GM23338 (cell line): Measurements from ENCODE around the gene DGLUCY. TPM values are rescaled to one million over a fixed set of nuclear protein-coding genes. Genes with fewer than 3 reads are reported as not detected.

Experiments
- ATAC-seq: fragments of 200-7000 bp; cut with Tn5 transposase; 3 replicates; pipeline ENCODE4 v1.9.1; 2020
- DNase-seq: peaks from one replicate; pipeline ENCODE4 v3.0.0-alpha.2; 2015; ENCODE audit warnings: low spot score
- H2AFZ ChIP-seq: fragments of 200-600 bp; sonication (generic); 2 replicates; pipeline ENCODE4 v1.8.0; 2016; ENCODE audit warnings: antibody characterized with exemption, mild to moderate bottlenecking, moderate library complexity
- H3F3A ChIP-seq: fragments of 200-600 bp; sonication (generic); replicated peaks from 2 replicates; pipeline ENCODE4 v1.8.0; 2017; ENCODE audit warnings: antibody characterized with exemption, mixed run types, low read depth
- H3K27ac ChIP-seq: fragments of 200-600 bp; sonication (generic); 2 replicates; pipeline ENCODE4 v1.6.1; 2016; ENCODE audit warnings: low read depth
- H3K27me3 ChIP-seq: fragments of 200-600 bp; sonication (generic); 2 replicates; pipeline ENCODE4 v1.8.0; 2016; ENCODE audit warnings: mild to moderate bottlenecking, mixed run types, moderate library complexity; ENCODE audit not compliant: insufficient read depth
- H3K36me3 ChIP-seq: fragments of 200-600 bp; sonication (generic); 2 replicates; pipeline ENCODE4 v1.8.0; 2016; ENCODE audit warnings: mild to moderate bottlenecking; ENCODE audit not compliant: insufficient read depth
- H3K4me1 ChIP-seq: fragments of 200-600 bp; sonication (generic); 2 replicates; pipeline ENCODE4 v1.8.0; 2016; ENCODE audit warnings: mild to moderate bottlenecking, moderate library complexity; ENCODE audit not compliant: insufficient read depth
- H3K4me2 ChIP-seq: fragments of 200-600 bp; sonication (generic); 2 replicates; pipeline ENCODE4 v1.7.1; 2017; ENCODE audit warnings: mixed run types
- H3K4me3 ChIP-seq: fragments of 200-600 bp; sonication (generic); 2 replicates; pipeline ENCODE4 v1.6.1; 2016; ENCODE audit warnings: mixed run types
- H3K79me2 ChIP-seq: fragments of 200-600 bp; sonication (generic); replicated peaks from 2 replicates; pipeline ENCODE4 v1.8.0; 2017; ENCODE audit warnings: mild to moderate bottlenecking; ENCODE audit not compliant: insufficient read depth
- H3K9me2 ChIP-seq: fragments of 200-600 bp; sonication (generic); 2 replicates; pipeline ENCODE4 v1.8.0; 2017; ENCODE audit not compliant: insufficient read depth
- H4K20me1 ChIP-seq: fragments of 200-600 bp; sonication (generic); replicated peaks from 2 replicates; pipeline ENCODE4 v1.8.0; 2017; ENCODE audit warnings: mild to moderate bottlenecking; ENCODE audit not compliant: insufficient read depth
- H3K27ac Mint-ChIP-seq: 2 replicates; pipeline ENCODE4 v1.8.0; 2020; ENCODE audit warnings: inconsistent platforms, mild to moderate bottlenecking, moderate library complexity, mixed read lengths
- H3K27me3 Mint-ChIP-seq: 3 replicates; pipeline ENCODE4 v1.8.0; 2022; ENCODE audit warnings: low read depth, mild to moderate bottlenecking, moderate library complexity, mixed read lengths, inconsistent platforms; ENCODE audit not compliant: insufficient read depth, poor library complexity
- H3K36me3 Mint-ChIP-seq: 3 replicates; pipeline ENCODE4 v1.8.0; 2021; ENCODE audit warnings: low read depth, mild to moderate bottlenecking, inconsistent platforms, moderate library complexity, mixed read lengths
- H3K4me1 Mint-ChIP-seq: 3 replicates; pipeline ENCODE4 v1.8.0; 2020; ENCODE audit warnings: mild to moderate bottlenecking, inconsistent platforms, mixed read lengths
- H3K4me3 Mint-ChIP-seq: 3 replicates; pipeline ENCODE4 v1.8.0; 2021; ENCODE audit warnings: moderate library complexity, mild to moderate bottlenecking, inconsistent platforms, mixed read lengths
- H3K9me3 Mint-ChIP-seq: 3 replicates; pipeline ENCODE4 v1.8.0; 2020; ENCODE audit warnings: moderate library complexity, mild to moderate bottlenecking, inconsistent platforms, mixed read lengths
- CREB1 ChIP-seq: fragments of 250-450 bp; sonication (Bioruptor Pico); IDR thresholded peaks from 2 replicates; pipeline ENCODE4 v1.5.0; 2020; ENCODE audit warnings: low read depth, mild to moderate bottlenecking, moderate library complexity
- EZH2 ChIP-seq: fragments of 200-600 bp; sonication (generic); IDR thresholded peaks from one replicate; pipeline ENCODE4 v1.8.0; 2017; ENCODE audit warnings: antibody characterized with exemption, mild to moderate bottlenecking, low read depth; ENCODE audit not compliant: unreplicated experiment
- EZH2phosphoT487 ChIP-seq: fragments of 200-600 bp; sonication (generic); IDR thresholded peaks from one replicate; pipeline ENCODE4 v1.8.1; 2018; ENCODE audit warnings: antibody characterized with exemption; ENCODE audit not compliant: unreplicated experiment
- JUNB ChIP-seq: IDR thresholded peaks from one replicate; pipeline ENCODE4 v1.6.1; 2016; ENCODE audit warnings: antibody characterized with exemption; ENCODE audit not compliant: unreplicated experiment
- NANOG ChIP-seq: IDR thresholded peaks from 2 replicates; pipeline ENCODE4 v1.6.1; 2016; ENCODE audit warnings: antibody characterized with exemption, borderline replicate concordance
- POLR2AphosphoS5 ChIP-seq: IDR thresholded peaks from 2 replicates; pipeline ENCODE4 v1.6.1; 2016; ENCODE audit warnings: antibody characterized with exemption, low read depth
- STAT1 ChIP-seq: IDR thresholded peaks from one replicate; pipeline ENCODE4 v1.6.1; 2016; ENCODE audit warnings: antibody characterized with exemption; ENCODE audit not compliant: unreplicated experiment
- ZNF114 ChIP-seq: fragments of 250-450 bp; sonication (Bioruptor Pico); IDR thresholded peaks from 2 replicates; pipeline ENCODE4 v1.5.0; 2020; ENCODE audit warnings: mild to moderate bottlenecking, moderate library complexity
- ZNF331 ChIP-seq: fragments of 250-450 bp; sonication (Bioruptor Pico); IDR thresholded peaks from 2 replicates; pipeline ENCODE4 v1.5.0; 2020; ENCODE audit warnings: low read depth, mild to moderate bottlenecking, moderate library complexity
- polyA plus RNA-seq: library from polyadenylated mRNA; unstranded; fragments of >200 nt; fragmentation: Nextera tagmentation; extraction: Ambion mirVana; gene quantifications from 2 replicates; pipeline ENCODE4 v1.2.1, GENCODE V29; 2016
- total RNA-seq: library from RNA; depleted of rRNA; stranded (reverse); fragments of >200 nt; shearing (Covaris generic); gene quantifications from 2 replicates; pipeline ENCODE4 v1.2.3, GENCODE V29; 2014
- TF ChIP-seq, protein P1 (sequence below), 2 experiments: fragments of 200-600 bp in 1 of 2; sonication (generic) in 1 of 2; conservative IDR thresholded peaks; 2 replicates each; pipeline versions ENCODE4 v1.5.1 to v1.6.1; 2016 to 2017; ENCODE audit warnings: antibody characterized with exemption in 2 of 2, low read depth in 2 of 2, mild to moderate bottlenecking in 2 of 2, moderate library complexity in 1 of 2
- TF ChIP-seq, protein P2 (sequence below): IDR thresholded peaks from one replicate; pipeline ENCODE4 v1.6.1; 2018; ENCODE audit warnings: antibody characterized with exemption; ENCODE audit not compliant: unreplicated experiment
- TF ChIP-seq, protein P3 (sequence below): fragments of 250-450 bp; sonication (Bioruptor Pico); IDR thresholded peaks from 2 replicates; pipeline ENCODE4 v1.5.0; 2020; ENCODE audit warnings: mild to moderate bottlenecking, moderate library complexity
- TF ChIP-seq, protein P4 (sequence below): IDR thresholded peaks from 2 replicates; pipeline ENCODE4 v1.6.1; 2016; ENCODE audit warnings: antibody characterized with exemption

Gene DGLUCY
- total and polyA plus RNA-seq, 2 experiments from 2014 or later = 14.6 to 31.6 TPM

DNA sequence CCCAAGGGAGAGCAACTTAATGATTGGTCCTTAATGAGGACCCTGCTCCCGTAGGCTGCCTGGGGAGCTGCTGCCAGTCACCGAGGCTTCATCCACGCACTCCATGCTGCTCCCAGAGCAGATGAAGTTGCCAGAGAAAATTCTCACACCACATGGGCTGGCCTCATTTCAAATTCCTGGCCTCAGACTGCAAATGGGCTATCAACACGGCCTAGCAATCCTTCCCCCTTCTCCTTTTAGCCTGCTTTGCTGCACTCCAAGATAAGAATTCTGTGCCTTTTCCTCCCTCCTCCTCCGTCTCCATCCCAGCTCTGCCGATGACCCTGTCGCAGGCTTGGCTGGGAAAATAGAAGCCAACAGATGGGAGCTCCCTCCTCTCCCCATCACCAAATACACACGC lies 10.8 kb upstream of the DGLUCY start:
- H3F3A ChIP-seq = no peaks in the 10 kb centered on the region
- H3K36me3 Mint-ChIP-seq = no peaks in the 10 kb centered on the region
- no peak overlapping the region for H2AFZ ChIP-seq
- ATAC-seq (no peak), DNase-seq (no peak)
- no peak overlapping the region for H3K27ac ChIP-seq
- H3K4me1 ChIP-seq = no peaks in the 10 kb centered on the region; the same call in 1 of the 2 replicates
- H3K9me3 Mint-ChIP-seq = no peaks in the 10 kb centered on the region
- H3K4me3 ChIP-seq = no peak overlapping the region
- H3K27me3 ChIP-seq = no peaks in the 10 kb centered on the region
- H3K9me2 ChIP-seq = no peaks in the 10 kb centered on the region; the same call in 1 of the 2 replicates
- no peak overlapping the region for H3K4me3 Mint-ChIP-seq
- H4K20me1 ChIP-seq = no peaks in the 10 kb centered on the region
- no peaks in the 10 kb centered on the region for H3K36me3 ChIP-seq
- TF ChIP-seq, protein P1, sequence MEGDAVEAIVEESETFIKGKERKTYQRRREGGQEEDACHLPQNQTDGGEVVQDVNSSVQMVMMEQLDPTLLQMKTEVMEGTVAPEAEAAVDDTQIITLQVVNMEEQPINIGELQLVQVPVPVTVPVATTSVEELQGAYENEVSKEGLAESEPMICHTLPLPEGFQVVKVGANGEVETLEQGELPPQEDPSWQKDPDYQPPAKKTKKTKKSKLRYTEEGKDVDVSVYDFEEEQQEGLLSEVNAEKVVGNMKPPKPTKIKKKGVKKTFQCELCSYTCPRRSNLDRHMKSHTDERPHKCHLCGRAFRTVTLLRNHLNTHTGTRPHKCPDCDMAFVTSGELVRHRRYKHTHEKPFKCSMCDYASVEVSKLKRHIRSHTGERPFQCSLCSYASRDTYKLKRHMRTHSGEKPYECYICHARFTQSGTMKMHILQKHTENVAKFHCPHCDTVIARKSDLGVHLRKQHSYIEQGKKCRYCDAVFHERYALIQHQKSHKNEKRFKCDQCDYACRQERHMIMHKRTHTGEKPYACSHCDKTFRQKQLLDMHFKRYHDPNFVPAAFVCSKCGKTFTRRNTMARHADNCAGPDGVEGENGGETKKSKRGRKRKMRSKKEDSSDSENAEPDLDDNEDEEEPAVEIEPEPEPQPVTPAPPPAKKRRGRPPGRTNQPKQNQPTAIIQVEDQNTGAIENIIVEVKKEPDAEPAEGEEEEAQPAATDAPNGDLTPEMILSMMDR (conservative IDR thresholded peaks at IDR 0.05; ENCODE audit: low read depth in 2 of 2) = no peak
- TF ChIP-seq EZH2phosphoT487 (no peak), ZNF114 (CRISPR knock-in tag) (no peak), EZH2 (no peak), ZNF331 (CRISPR knock-in tag) (no peak), STAT1 (no peak), JUNB (no peak), POLR2AphosphoS5 (no peak), CREB1 (CRISPR knock-in tag) (no peak), NANOG (no peak)
- TF ChIP-seq, protein P2, sequence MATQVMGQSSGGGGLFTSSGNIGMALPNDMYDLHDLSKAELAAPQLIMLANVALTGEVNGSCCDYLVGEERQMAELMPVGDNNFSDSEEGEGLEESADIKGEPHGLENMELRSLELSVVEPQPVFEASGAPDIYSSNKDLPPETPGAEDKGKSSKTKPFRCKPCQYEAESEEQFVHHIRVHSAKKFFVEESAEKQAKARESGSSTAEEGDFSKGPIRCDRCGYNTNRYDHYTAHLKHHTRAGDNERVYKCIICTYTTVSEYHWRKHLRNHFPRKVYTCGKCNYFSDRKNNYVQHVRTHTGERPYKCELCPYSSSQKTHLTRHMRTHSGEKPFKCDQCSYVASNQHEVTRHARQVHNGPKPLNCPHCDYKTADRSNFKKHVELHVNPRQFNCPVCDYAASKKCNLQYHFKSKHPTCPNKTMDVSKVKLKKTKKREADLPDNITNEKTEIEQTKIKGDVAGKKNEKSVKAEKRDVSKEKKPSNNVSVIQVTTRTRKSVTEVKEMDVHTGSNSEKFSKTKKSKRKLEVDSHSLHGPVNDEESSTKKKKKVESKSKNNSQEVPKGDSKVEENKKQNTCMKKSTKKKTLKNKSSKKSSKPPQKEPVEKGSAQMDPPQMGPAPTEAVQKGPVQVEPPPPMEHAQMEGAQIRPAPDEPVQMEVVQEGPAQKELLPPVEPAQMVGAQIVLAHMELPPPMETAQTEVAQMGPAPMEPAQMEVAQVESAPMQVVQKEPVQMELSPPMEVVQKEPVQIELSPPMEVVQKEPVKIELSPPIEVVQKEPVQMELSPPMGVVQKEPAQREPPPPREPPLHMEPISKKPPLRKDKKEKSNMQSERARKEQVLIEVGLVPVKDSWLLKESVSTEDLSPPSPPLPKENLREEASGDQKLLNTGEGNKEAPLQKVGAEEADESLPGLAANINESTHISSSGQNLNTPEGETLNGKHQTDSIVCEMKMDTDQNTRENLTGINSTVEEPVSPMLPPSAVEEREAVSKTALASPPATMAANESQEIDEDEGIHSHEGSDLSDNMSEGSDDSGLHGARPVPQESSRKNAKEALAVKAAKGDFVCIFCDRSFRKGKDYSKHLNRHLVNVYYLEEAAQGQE = no peak
- TF ChIP-seq, protein P3, sequence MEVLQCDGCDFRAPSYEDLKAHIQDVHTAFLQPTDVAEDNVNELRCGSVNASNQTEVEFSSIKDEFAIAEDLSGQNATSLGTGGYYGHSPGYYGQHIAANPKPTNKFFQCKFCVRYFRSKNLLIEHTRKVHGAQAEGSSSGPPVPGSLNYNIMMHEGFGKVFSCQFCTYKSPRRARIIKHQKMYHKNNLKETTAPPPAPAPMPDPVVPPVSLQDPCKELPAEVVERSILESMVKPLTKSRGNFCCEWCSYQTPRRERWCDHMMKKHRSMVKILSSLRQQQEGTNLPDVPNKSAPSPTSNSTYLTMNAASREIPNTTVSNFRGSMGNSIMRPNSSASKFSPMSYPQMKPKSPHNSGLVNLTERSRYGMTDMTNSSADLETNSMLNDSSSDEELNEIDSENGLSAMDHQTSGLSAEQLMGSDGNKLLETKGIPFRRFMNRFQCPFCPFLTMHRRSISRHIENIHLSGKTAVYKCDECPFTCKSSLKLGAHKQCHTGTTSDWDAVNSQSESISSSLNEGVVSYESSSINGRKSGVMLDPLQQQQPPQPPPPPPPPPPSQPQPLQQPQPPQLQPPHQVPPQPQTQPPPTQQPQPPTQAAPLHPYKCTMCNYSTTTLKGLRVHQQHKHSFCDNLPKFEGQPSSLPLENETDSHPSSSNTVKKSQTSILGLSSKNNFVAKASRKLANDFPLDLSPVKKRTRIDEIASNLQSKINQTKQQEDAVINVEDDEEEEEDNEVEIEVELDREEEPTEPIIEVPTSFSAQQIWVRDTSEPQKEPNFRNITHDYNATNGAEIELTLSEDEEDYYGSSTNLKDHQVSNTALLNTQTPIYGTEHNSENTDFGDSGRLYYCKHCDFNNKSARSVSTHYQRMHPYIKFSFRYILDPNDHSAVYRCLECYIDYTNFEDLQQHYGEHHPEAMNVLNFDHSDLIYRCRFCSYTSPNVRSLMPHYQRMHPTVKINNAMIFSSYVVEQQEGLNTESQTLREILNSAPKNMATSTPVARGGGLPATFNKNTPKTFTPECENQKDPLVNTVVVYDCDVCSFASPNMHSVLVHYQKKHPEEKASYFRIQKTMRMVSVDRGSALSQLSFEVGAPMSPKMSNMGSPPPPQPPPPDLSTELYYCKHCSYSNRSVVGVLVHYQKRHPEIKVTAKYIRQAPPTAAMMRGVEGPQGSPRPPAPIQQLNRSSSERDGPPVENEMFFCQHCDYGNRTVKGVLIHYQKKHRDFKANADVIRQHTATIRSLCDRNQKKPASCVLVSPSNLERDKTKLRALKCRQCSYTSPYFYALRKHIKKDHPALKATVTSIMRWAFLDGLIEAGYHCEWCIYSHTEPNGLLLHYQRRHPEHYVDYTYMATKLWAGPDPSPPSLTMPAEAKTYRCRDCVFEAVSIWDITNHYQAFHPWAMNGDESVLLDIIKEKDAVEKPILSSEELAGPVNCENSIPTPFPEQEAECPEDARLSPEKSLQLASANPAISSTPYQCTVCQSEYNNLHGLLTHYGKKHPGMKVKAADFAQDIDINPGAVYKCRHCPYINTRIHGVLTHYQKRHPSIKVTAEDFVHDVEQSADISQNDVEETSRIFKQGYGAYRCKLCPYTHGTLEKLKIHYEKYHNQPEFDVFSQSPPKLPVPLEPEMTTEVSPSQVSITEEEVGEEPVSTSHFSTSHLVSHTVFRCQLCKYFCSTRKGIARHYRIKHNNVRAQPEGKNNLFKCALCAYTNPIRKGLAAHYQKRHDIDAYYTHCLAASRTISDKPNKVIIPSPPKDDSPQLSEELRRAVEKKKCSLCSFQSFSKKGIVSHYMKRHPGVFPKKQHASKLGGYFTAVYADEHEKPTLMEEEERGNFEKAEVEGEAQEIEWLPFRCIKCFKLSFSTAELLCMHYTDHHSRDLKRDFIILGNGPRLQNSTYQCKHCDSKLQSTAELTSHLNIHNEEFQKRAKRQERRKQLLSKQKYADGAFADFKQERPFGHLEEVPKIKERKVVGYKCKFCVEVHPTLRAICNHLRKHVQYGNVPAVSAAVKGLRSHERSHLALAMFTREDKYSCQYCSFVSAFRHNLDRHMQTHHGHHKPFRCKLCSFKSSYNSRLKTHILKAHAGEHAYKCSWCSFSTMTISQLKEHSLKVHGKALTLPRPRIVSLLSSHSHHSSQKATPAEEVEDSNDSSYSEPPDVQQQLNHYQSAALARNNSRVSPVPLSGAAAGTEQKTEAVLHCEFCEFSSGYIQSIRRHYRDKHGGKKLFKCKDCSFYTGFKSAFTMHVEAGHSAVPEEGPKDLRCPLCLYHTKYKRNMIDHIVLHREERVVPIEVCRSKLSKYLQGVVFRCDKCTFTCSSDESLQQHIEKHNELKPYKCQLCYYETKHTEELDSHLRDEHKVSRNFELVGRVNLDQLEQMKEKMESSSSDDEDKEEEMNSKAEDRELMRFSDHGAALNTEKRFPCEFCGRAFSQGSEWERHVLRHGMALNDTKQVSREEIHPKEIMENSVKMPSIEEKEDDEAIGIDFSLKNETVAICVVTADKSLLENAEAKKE = no peak
- TF ChIP-seq, protein P4, sequence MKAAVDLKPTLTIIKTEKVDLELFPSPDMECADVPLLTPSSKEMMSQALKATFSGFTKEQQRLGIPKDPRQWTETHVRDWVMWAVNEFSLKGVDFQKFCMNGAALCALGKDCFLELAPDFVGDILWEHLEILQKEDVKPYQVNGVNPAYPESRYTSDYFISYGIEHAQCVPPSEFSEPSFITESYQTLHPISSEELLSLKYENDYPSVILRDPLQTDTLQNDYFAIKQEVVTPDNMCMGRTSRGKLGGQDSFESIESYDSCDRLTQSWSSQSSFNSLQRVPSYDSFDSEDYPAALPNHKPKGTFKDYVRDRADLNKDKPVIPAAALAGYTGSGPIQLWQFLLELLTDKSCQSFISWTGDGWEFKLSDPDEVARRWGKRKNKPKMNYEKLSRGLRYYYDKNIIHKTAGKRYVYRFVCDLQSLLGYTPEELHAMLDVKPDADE = no peak
- no peak overlapping the region for H3K4me2 ChIP-seq
- no peak overlapping the region for H3K27ac Mint-ChIP-seq
- H3K27me3 Mint-ChIP-seq = peaks cover 3% of the 10 kb centered on the region
- peaks cover 10% of the 10 kb centered on the region for H3K4me1 Mint-ChIP-seq
- no peaks in the 10 kb centered on the region for H3K79me2 ChIP-seq
